ENCODE data around the gene COA5.

COA5 gene

GRCh38 chr2:98551316-98551715 is 57.0 kb downstream of the COA5 start:
- DNase-seq (ENCODE audit: low spot score) = no peak

- DNase-seq (ENCODE audit: low spot score) = no peak
Measured at GRCh38 chr2:98550165-98550564, 58.1 kb downstream of the COA5 start.

All from germinal center (tissue), 1 donor.